HEK293 (cell line): Measurements from ENCODE around the gene S100A6.
A peak's percentile ranks its signal among the peaks of the same experiment; 100 is the strongest.

Source experiments
- CTCF ChIA-PET: fragments of 350-600 bp; formaldehyde crosslinking; extraction: SDS; loops from one replicate; lab custom pipeline; 2021; ENCODE audit warnings: antibody characterized with exemption; lab: Yijun Ruan, JAX
- POLR2A ChIA-PET: fragments of 300-600 bp; formaldehyde crosslinking; extraction: SDS; loops from one replicate; lab custom pipeline; 2020; ENCODE audit warnings: antibody characterized with exemption, inconsistent platforms; lab: Yijun Ruan, JAX
- H3K27ac ChIP-seq: fragments of 200-500 bp; sonication (Bioruptor generic); 2 replicates; pipeline ENCODE4 v1.5.1; 2014; ENCODE audit warnings: low read depth, low read length, control low read depth, inconsistent platforms; ENCODE audit errors: extremely low read depth
- H3K36me3 ChIP-seq, 2 experiments: fragments of 200-500 bp in 1 of 2; sonication (Bioruptor generic) in 1 of 2; 1 replicate in 1 of 2; 2 replicates in 1 of 2; pipeline ENCODE4 v1.5.1; 2014 to 2017; ENCODE audit warnings: inconsistent platforms in 2 of 2, low read length in 2 of 2; ENCODE audit not compliant: control insufficient read depth in 2 of 2, insufficient read depth in 1 of 2
- H3K4me1 ChIP-seq: fragments of 200-500 bp; sonication (Bioruptor generic); 2 replicates; pipeline ENCODE4 v1.5.1; 2014; ENCODE audit warnings: mild to moderate bottlenecking, low read length, inconsistent platforms; ENCODE audit not compliant: control insufficient read depth, insufficient read depth
- H3K4me3 ChIP-seq: 2 replicates; pipeline ENCODE4 v1.5.1; 2011; ENCODE audit warnings: low read depth, mild to moderate bottlenecking, control low read depth, low read length, moderate library complexity
- H3K9me3 ChIP-seq: fragments of 200-500 bp; sonication (Bioruptor generic); 2 replicates; pipeline ENCODE4 v1.5.1; 2014; ENCODE audit warnings: low read depth, low read length, inconsistent platforms; ENCODE audit not compliant: control insufficient read depth, insufficient read depth
- GFI1B ChIP-seq: fragments of 450-650 bp; formaldehyde crosslinking; IDR thresholded peaks from 2 replicates; pipeline ENCODE4 v1.5.1; 2016; ENCODE audit warnings: missing biosample characterization, missing genetic modification characterization
- SP2 ChIP-seq: fragments of 450-650 bp; formaldehyde crosslinking; IDR thresholded peaks from 2 replicates; pipeline ENCODE4 v1.5.1; 2016; ENCODE audit warnings: missing biosample characterization, missing genetic modification characterization
- ZFP3 ChIP-seq: fragments of 450-650 bp; formaldehyde crosslinking; IDR thresholded peaks from 2 replicates; pipeline ENCODE4 v1.5.1; 2016; ENCODE audit warnings: low read depth, missing biosample characterization, missing genetic modification characterization
- ZNF112 ChIP-seq: fragments of 450-650 bp; formaldehyde crosslinking; IDR thresholded peaks from 2 replicates; pipeline ENCODE4 v1.5.0; 2017; ENCODE audit warnings: missing biosample characterization, missing genetic modification characterization
- ZNF23 ChIP-seq: fragments of 450-650 bp; formaldehyde crosslinking; IDR thresholded peaks from 2 replicates; pipeline ENCODE4 v1.5.1; 2016; ENCODE audit warnings: missing biosample characterization, missing genetic modification characterization, borderline replicate concordance
- ZNF239 ChIP-seq: fragments of 450-650 bp; formaldehyde crosslinking; IDR thresholded peaks from 2 replicates; pipeline ENCODE4 v1.5.1; 2016; ENCODE audit warnings: missing biosample characterization, missing genetic modification characterization
- ZNF292 ChIP-seq: fragments of 450-650 bp; formaldehyde crosslinking; IDR thresholded peaks from 2 replicates; pipeline ENCODE4 v1.5.1; 2016; ENCODE audit warnings: low read depth, missing biosample characterization, missing genetic modification characterization, borderline replicate concordance
- ZNF324 ChIP-seq: fragments of 450-650 bp; formaldehyde crosslinking; IDR thresholded peaks from 2 replicates; pipeline ENCODE4 v1.5.1; 2016; ENCODE audit warnings: missing biosample characterization, missing genetic modification characterization
- ZNF514 ChIP-seq: fragments of 450-650 bp; formaldehyde crosslinking; IDR thresholded peaks from 2 replicates; pipeline ENCODE4 v1.5.1; 2016; ENCODE audit warnings: missing biosample characterization, missing genetic modification characterization
- ZNF530 ChIP-seq: fragments of 450-650 bp; formaldehyde crosslinking; IDR thresholded peaks from 2 replicates; pipeline ENCODE4 v1.5.1; 2016; ENCODE audit warnings: low read depth, missing biosample characterization, missing genetic modification characterization
- ZNF843 ChIP-seq: fragments of 450-650 bp; formaldehyde crosslinking; IDR thresholded peaks from 2 replicates; pipeline ENCODE4 v1.5.1; 2016; ENCODE audit warnings: missing biosample characterization, missing genetic modification characterization
- ZSCAN23 ChIP-seq: fragments of 450-650 bp; formaldehyde crosslinking; IDR thresholded peaks from 2 replicates; pipeline ENCODE4 v1.5.1; 2016; ENCODE audit warnings: missing biosample characterization, missing genetic modification characterization
- ZSCAN5A ChIP-seq: fragments of 450-650 bp; formaldehyde crosslinking; IDR thresholded peaks from 2 replicates; pipeline ENCODE4 v1.5.1; 2016; ENCODE audit warnings: missing biosample characterization, missing genetic modification characterization
- TF ChIP-seq, protein P1 (sequence below): fragments of 450-650 bp; formaldehyde crosslinking; IDR thresholded peaks from 2 replicates; pipeline ENCODE4 v1.5.1; 2016; ENCODE audit warnings: missing biosample characterization, missing genetic modification characterization, low read depth
- TF ChIP-seq, protein P2 (sequence below): fragments of 450-650 bp; formaldehyde crosslinking; IDR thresholded peaks from 2 replicates; pipeline ENCODE4 v1.5.1; 2017; ENCODE audit warnings: missing biosample characterization, missing genetic modification characterization

Gene S100A6

DNA sequence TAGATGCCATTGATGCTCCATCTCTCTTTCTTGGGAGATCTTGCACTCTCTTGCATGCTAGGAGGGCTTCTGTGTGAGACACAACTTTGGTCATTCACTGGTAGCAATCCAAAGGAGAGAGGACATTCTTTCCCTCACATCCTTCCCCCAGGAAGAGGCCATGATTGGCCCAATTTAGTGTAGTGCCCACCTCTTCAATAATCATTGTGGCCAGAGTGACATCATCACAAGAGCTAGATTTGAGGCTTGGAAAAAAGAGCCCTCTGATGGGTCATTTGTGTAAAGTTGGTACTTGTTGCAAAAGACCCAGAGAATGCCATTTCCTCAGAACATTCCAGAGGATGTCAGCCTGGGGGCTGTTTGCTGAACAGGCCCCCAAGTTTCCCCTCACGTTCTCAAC, 30.2 kb downstream of the S100A6 start:
- CTCF ChIA-PET = interaction anchor here (0.6 to 7.1 kb wide), 4 partner anchors 11 to 167 kb away, joined by 3 to 148 read pairs (median 20); partner anchors contain the start of gene S100A13
- Histone ChIP-seq H3K9me3 (no peaks in the 10 kb centered on the region), H3K4me1 (no peaks in the 10 kb centered on the region), H3K36me3 (no peaks in the 10 kb centered on the region), H3K4me3 (no peak overlapping the region), H3K27ac (no peak overlapping the region)
- POLR2A ChIA-PET = interaction anchor here (1.2 kb wide), 1 partner anchor 485 kb away, joined by 4 read pairs; the partner anchor contains the start of gene RPS27
- no peak for TF ChIP-seq ZNF239 (tag by site-specific recombination)
- TF ChIP-seq ZNF530 = no peak
- no peak for TF ChIP-seq ZNF292 (tag by site-specific recombination)
- no peak for TF ChIP-seq ZNF514
- TF ChIP-seq ZSCAN5A (tag by site-specific recombination) = no peak
- no peak for TF ChIP-seq ZNF23 (tag by site-specific recombination)
- TF ChIP-seq SP2 = peak; percentile 10; the same call in 1 of the 2 replicates
- TF ChIP-seq, protein P1, sequence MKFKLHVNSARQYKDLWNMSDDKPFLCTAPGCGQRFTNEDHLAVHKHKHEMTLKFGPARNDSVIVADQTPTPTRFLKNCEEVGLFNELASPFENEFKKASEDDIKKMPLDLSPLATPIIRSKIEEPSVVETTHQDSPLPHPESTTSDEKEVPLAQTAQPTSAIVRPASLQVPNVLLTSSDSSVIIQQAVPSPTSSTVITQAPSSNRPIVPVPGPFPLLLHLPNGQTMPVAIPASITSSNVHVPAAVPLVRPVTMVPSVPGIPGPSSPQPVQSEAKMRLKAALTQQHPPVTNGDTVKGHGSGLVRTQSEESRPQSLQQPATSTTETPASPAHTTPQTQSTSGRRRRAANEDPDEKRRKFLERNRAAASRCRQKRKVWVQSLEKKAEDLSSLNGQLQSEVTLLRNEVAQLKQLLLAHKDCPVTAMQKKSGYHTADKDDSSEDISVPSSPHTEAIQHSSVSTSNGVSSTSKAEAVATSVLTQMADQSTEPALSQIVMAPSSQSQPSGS = 0 out of 2 replicates have a peak, but pooled peaks have one; percentile 31
- no peak for TF ChIP-seq ZNF843

DNA sequence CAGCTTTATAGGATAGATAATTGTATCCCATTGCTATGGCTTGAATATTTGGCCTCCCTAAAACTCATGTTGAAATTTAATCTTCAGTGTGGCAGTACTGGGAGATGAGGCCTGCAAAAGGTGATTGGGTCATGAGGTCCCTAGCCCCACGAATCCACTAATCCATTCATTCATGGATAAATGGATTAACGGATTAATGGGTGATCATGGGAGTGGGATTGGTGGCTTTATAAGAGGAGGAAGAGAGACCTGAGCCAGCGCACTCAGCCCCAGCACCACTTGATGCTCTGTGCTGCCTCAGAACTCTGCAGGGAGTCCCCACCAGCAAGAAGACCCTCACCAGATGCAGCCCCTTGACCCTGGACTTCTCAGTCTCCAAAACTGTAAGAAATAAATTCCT, 32.0 kb downstream of the S100A6 start:
- H3K9me3 ChIP-seq = no peaks in the 10 kb centered on the region
- no peaks in the 10 kb centered on the region for H3K36me3 ChIP-seq
- ChIA-PET POLR2A (no interaction called here), CTCF (interaction anchor here (2.1 kb wide), 1 partner anchor 9 kb away, joined by 13 read pairs; no protein-coding TSS in a partner anchor)
- no peak overlapping the region for H3K27ac ChIP-seq
- no peak overlapping the region for H3K4me3 ChIP-seq
- no peaks in the 10 kb centered on the region for H3K4me1 ChIP-seq
- no peak for TF ChIP-seq ZSCAN23 (tag by site-specific recombination)
- TF ChIP-seq, protein P2, sequence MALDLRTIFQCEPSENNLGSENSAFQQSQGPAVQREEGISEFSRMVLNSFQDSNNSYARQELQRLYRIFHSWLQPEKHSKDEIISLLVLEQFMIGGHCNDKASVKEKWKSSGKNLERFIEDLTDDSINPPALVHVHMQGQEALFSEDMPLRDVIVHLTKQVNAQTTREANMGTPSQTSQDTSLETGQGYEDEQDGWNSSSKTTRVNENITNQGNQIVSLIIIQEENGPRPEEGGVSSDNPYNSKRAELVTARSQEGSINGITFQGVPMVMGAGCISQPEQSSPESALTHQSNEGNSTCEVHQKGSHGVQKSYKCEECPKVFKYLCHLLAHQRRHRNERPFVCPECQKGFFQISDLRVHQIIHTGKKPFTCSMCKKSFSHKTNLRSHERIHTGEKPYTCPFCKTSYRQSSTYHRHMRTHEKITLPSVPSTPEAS (tag by site-specific recombination) = no peak
- TF ChIP-seq ZFP3 (tag by site-specific recombination) = no peak

- TF ChIP-seq ZNF112 (tag by site-specific recombination) (no peak), GFI1B (tag by site-specific recombination) (no peak), ZNF324 (tag by site-specific recombination) (no peak)
- H3K27ac ChIP-seq = no peak overlapping the region
- H3K4me1 ChIP-seq = no peaks in the 10 kb centered on the region
- ChIA-PET CTCF (interaction anchor here (0.6 to 8.5 kb wide), 5 partner anchors 12 to 245 kb away, joined by 3 to 259 read pairs (median 6); partner anchors contain the start of genes PGLYRP4 and S100A9), POLR2A (interaction anchor here (1.0 kb wide), 1 partner anchor 492 kb away, joined by 3 read pairs; the partner anchor contains the start of gene RPS27)
- no peaks in the 10 kb centered on the region for H3K9me3 ChIP-seq
- H3K4me3 ChIP-seq = no peak overlapping the region
- no peaks in the 10 kb centered on the region for H3K36me3 ChIP-seq
Measured at GRCh38 chr1:153498746-153499145, 37.0 kb downstream of the S100A6 start.
